PFSK-1 (cell line): ENCODE measurements around the gene TCF7L1.

Experiments used
- FOXP2 ChIP-seq: optimal IDR thresholded peaks from 2 replicates; pipeline ENCODE3; 2011; ENCODE audit warnings: borderline replicate concordance, control low read depth, inconsistent platforms; ENCODE audit not compliant: insufficient read depth; ENCODE audit errors: extremely low read length, extremely low read depth
- POLR2AphosphoS5 ChIP-seq: IDR thresholded peaks from 2 replicates; pipeline ENCODE4 v1.6.1; 2012; ENCODE audit warnings: low read depth, mild to moderate bottlenecking, control low read depth, low read length, moderate library complexity
- SIN3A ChIP-seq: IDR thresholded peaks from 2 replicates; pipeline ENCODE4 v1.6.1; 2012; ENCODE audit warnings: mild to moderate bottlenecking, low read length, moderate library complexity, borderline replicate concordance; ENCODE audit not compliant: insufficient read depth
- TAF1 ChIP-seq: IDR thresholded peaks from 2 replicates; pipeline ENCODE4 v1.6.1; 2012; ENCODE audit warnings: low read length, control low read depth, borderline replicate concordance; ENCODE audit not compliant: insufficient read depth
- TF ChIP-seq, protein P1 (sequence below), 2 experiments: IDR thresholded peaks; 2 replicates each; pipeline versions ENCODE4 v1.6.1 to v1.8.0; 2011 to 2012; ENCODE audit warnings: low read depth in 2 of 2, low read length in 2 of 2, control low read depth in 1 of 2, inconsistent platforms in 1 of 2, mild to moderate bottlenecking in 1 of 2, moderate library complexity in 1 of 2; ENCODE audit not compliant: insufficient read depth in 1 of 2

- TF ChIP-seq SIN3A (no peak), POLR2AphosphoS5 (no peak), TAF1 (no peak), FOXP2 (no peak)
- TF ChIP-seq, protein P1, sequence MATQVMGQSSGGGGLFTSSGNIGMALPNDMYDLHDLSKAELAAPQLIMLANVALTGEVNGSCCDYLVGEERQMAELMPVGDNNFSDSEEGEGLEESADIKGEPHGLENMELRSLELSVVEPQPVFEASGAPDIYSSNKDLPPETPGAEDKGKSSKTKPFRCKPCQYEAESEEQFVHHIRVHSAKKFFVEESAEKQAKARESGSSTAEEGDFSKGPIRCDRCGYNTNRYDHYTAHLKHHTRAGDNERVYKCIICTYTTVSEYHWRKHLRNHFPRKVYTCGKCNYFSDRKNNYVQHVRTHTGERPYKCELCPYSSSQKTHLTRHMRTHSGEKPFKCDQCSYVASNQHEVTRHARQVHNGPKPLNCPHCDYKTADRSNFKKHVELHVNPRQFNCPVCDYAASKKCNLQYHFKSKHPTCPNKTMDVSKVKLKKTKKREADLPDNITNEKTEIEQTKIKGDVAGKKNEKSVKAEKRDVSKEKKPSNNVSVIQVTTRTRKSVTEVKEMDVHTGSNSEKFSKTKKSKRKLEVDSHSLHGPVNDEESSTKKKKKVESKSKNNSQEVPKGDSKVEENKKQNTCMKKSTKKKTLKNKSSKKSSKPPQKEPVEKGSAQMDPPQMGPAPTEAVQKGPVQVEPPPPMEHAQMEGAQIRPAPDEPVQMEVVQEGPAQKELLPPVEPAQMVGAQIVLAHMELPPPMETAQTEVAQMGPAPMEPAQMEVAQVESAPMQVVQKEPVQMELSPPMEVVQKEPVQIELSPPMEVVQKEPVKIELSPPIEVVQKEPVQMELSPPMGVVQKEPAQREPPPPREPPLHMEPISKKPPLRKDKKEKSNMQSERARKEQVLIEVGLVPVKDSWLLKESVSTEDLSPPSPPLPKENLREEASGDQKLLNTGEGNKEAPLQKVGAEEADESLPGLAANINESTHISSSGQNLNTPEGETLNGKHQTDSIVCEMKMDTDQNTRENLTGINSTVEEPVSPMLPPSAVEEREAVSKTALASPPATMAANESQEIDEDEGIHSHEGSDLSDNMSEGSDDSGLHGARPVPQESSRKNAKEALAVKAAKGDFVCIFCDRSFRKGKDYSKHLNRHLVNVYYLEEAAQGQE (IDR thresholded peaks at IDR 0.05; ENCODE audit: insufficient read depth in 1 of 2, low read depth in 2 of 2, low read length in 2 of 2) = no peak
Observed at GRCh38 chr2:85179541-85179940, 46.3 kb downstream of the TCF7L1 start.
